Measurements from ENCODE around the gene PLXNB1.

PLXNB1 gene

GRCh38 chr3:48398701-48399386, 31.0 kb downstream of the PLXNB1 start:
- Histone ChIP-seq H3K4me1 (ENCODE audit: control insufficient read depth, insufficient read depth, low read length) (no peaks in the 10 kb centered on the region), H3K9me3 (ENCODE audit: control insufficient read depth, insufficient read depth, low read depth, low read length) (no peaks in the 10 kb centered on the region), H3K36me3 (ENCODE audit: control insufficient read depth in 2 of 2, insufficient read depth in 1 of 2, low read length in 2 of 2) (peaks cover 0 to 4% of the 10 kb centered on the region in 2 experiments; a peak in 1 of 3 replicates), H3K27ac (ENCODE audit: extremely low read depth, low read depth, low read length) (no peak overlapping the region), H3K4me3 (ENCODE audit: low read depth, low read length) (no peak overlapping the region)
- TF ChIP-seq ZNF585B (tag by site-specific recombination; IDR thresholded peaks at IDR 0.05) = no peak
- no peak for TF ChIP-seq ZNF146 (tag by site-specific recombination; IDR thresholded peaks at IDR 0.05)
- TF ChIP-seq ZNF521 (tag by site-specific recombination; IDR thresholded peaks at IDR 0.05) = no peak
- no peak for TF ChIP-seq ZBTB10 (tag by site-specific recombination; IDR thresholded peaks at IDR 0.05)
- TF ChIP-seq ZNF211 (tag by site-specific recombination; IDR thresholded peaks at IDR 0.05; ENCODE audit: low read depth) = no peak
- TF ChIP-seq WT1 (tag by site-specific recombination; IDR thresholded peaks at IDR 0.05) = no peak
- TF ChIP-seq PRDM2 (tag by site-specific recombination; IDR thresholded peaks at IDR 0.05; ENCODE audit: borderline replicate concordance) = no peak
- TF ChIP-seq ZNF292 (tag by site-specific recombination; IDR thresholded peaks at IDR 0.05; ENCODE audit: borderline replicate concordance, low read depth) = no peak
- no peak for TF ChIP-seq ZNF670 (tag by site-specific recombination; IDR thresholded peaks at IDR 0.05; ENCODE audit: low read depth)
- TF ChIP-seq ZNF544 (tag by site-specific recombination; IDR thresholded peaks at IDR 0.05) = no peak
- no peak for TF ChIP-seq OSR2 (tag by site-specific recombination; IDR thresholded peaks at IDR 0.05)
- TF ChIP-seq SP3 (tag by site-specific recombination; IDR thresholded peaks at IDR 0.05) = no peak
- no peak for TF ChIP-seq ZBTB26 (tag by site-specific recombination; optimal IDR thresholded peaks at IDR 0.05)
- TF ChIP-seq ZNF114 (tag by site-specific recombination; IDR thresholded peaks at IDR 0.05) = no peak
- TF ChIP-seq ZNF2 (tag by site-specific recombination; IDR thresholded peaks at IDR 0.05) = no peak
- no peak for TF ChIP-seq ZNF621 (tag by site-specific recombination; IDR thresholded peaks at IDR 0.05)
- TF ChIP-seq ZNF223 (tag by site-specific recombination; IDR thresholded peaks at IDR 0.05) = no peak
- no peak for TF ChIP-seq ZFHX2 (tag by site-specific recombination; conservative IDR thresholded peaks at IDR 0.05)
- ChIA-PET CTCF (interaction anchor here (0.5 to 7.2 kb wide), 4 partner anchors 16 to 150 kb away, joined by 3 to 238 read pairs (median 22); no protein-coding TSS in a partner anchor), POLR2A (no interaction called here)

All from HEK293 (cell line).